ENCODE results near the gene NUDT2. TPM values are rescaled to one million over a fixed set of nuclear protein-coding genes. Genes with fewer than 3 reads are reported as not detected.

Gene NUDT2
- total RNA-seq, 1 donor from 2014 or later, result 50.3 TPM

GRCh38 chr9:34378376-34379060 lies 49.1 kb downstream of the NUDT2 start:
- TF ChIP-seq CTCF (IDR thresholded peaks at IDR 0.05; ENCODE audit: insufficient read depth, low read length, severe bottlenecking), result no peak
- DNase-seq (ENCODE audit: low read depth), result no peak
- Histone ChIP-seq H3K36me3 (ENCODE audit: control insufficient read depth, insufficient read depth, low read length) (peaks cover 2% of the 10 kb centered on the region), H3K4me3 (ENCODE audit: low read depth, low read length) (no peak overlapping the region), H3K27me3 (ENCODE audit: control insufficient read depth, insufficient read depth, low read length) (no peaks in the 10 kb centered on the region)
- FAIRE-seq, result no peak

GRCh38 chr9:34379334-34380033 lies 50.1 kb downstream of the NUDT2 start:
- TF ChIP-seq CTCF (IDR thresholded peaks at IDR 0.05; ENCODE audit: insufficient read depth, low read length, severe bottlenecking), result peak; percentile 93
- FAIRE-seq (peak; percentile 77), DNase-seq (ENCODE audit: low read depth) (peak; percentile 87)
- H3K36me3 ChIP-seq (ENCODE audit: control insufficient read depth, insufficient read depth, low read length), result no peaks in the 10 kb centered on the region
- H3K27me3 ChIP-seq (ENCODE audit: control insufficient read depth, insufficient read depth, low read length), result no peaks in the 10 kb centered on the region
- peak overlapping the region; percentile 35 for H3K4me3 ChIP-seq (ENCODE audit: low read depth, low read length)

- TF ChIP-seq CTCF (IDR thresholded peaks at IDR 0.05; ENCODE audit: insufficient read depth, low read length, severe bottlenecking), result no peak
- DNase-seq (ENCODE audit: low read depth) (no peak), FAIRE-seq (no peak)
- Histone ChIP-seq H3K27me3 (ENCODE audit: control insufficient read depth, insufficient read depth, low read length) (no peaks in the 10 kb centered on the region), H3K36me3 (ENCODE audit: control insufficient read depth, insufficient read depth, low read length) (no peaks in the 10 kb centered on the region), H3K4me3 (ENCODE audit: low read depth, low read length) (peak overlapping the region; percentile 35)
Observed at GRCh38 chr9:34380034-34380510, 50.7 kb downstream of the NUDT2 start.

- H3K4me3 ChIP-seq (ENCODE audit: low read depth, low read length), result peak overlapping the region; percentile 35
- no peak for TF ChIP-seq CTCF (IDR thresholded peaks at IDR 0.05; ENCODE audit: insufficient read depth, low read length, severe bottlenecking)
- FAIRE-seq (no peak), DNase-seq (ENCODE audit: low read depth) (peak; percentile 41)
- no peaks in the 10 kb centered on the region for H3K27me3 ChIP-seq (ENCODE audit: control insufficient read depth, insufficient read depth, low read length)
- no peaks in the 10 kb centered on the region for H3K36me3 ChIP-seq (ENCODE audit: control insufficient read depth, insufficient read depth, low read length)
Observed at GRCh38 chr9:34380511-34381315, 51.3 kb downstream of the NUDT2 start.

- Histone ChIP-seq H3K4me3 (ENCODE audit: low read depth, low read length) (peak overlapping the region; percentile 35), H3K36me3 (ENCODE audit: control insufficient read depth, insufficient read depth, low read length) (no peaks in the 10 kb centered on the region), H3K27me3 (ENCODE audit: control insufficient read depth, insufficient read depth, low read length) (no peaks in the 10 kb centered on the region)
- no peak for TF ChIP-seq CTCF (IDR thresholded peaks at IDR 0.05; ENCODE audit: insufficient read depth, low read length, severe bottlenecking)
- FAIRE-seq, result no peak
- no peak for DNase-seq (ENCODE audit: low read depth)
Observed at GRCh38 chr9:34381323-34381722, 52.0 kb downstream of the NUDT2 start.

Data from bronchial epithelial cell (primary cell).